ENCODE measurements around the gene SPI1.

The SPI1 gene

GRCh38 chr11:47348131-47348802 lies 30.1 kb downstream of the SPI1 start:
- POLR2A ChIA-PET: no interaction called here
- CTCF ChIA-PET: interaction anchor here (0.5 to 1.7 kb wide), 4 partner anchors 21 to 98 kb away, joined by 3 to 5 read pairs (median 4); no protein-coding TSS in a partner anchor

GRCh38 chr11:47347137-47347536 lies 31.2 kb downstream of the SPI1 start:
- POLR2A ChIA-PET: no interaction called here
- TF ChIP-seq ZNF114 (tag by site-specific recombination; IDR thresholded peaks at IDR 0.05) (no peak), ZNF221 (tag by site-specific recombination; IDR thresholded peaks at IDR 0.05; ENCODE audit: borderline replicate concordance) (no peak), REPIN1 (tag by site-specific recombination; IDR thresholded peaks at IDR 0.05; ENCODE audit: low read depth) (no peak), ZBTB49 (tag by site-specific recombination; IDR thresholded peaks at IDR 0.05; ENCODE audit: low read depth) (no peak), ZNF449 (tag by site-specific recombination; IDR thresholded peaks at IDR 0.05) (no peak), ZNF610 (tag by site-specific recombination; IDR thresholded peaks at IDR 0.05; ENCODE audit: borderline replicate concordance) (no peak), SP7 (tag by site-specific recombination; IDR thresholded peaks at IDR 0.05) (no peak), ZBTB1 (tag by site-specific recombination; IDR thresholded peaks at IDR 0.05) (no peak), SETDB1 (IDR thresholded peaks at IDR 0.05; ENCODE audit: insufficient read length, low read length) (no peak), KLF16 (tag by site-specific recombination; IDR thresholded peaks at IDR 0.05) (no peak), PRDM4 (tag by site-specific recombination; IDR thresholded peaks at IDR 0.05) (no peak)
- CTCF ChIA-PET: interaction anchor here (0.8 to 1.5 kb wide), 3 partner anchors 8 to 88 kb away, joined by 3 to 6 read pairs (median 3); no protein-coding TSS in a partner anchor
- H3K36me3 ChIP-seq (ENCODE audit: control insufficient read depth in 2 of 2, insufficient read depth in 1 of 2, low read length in 2 of 2): no peaks in the 10 kb centered on the region
- H3K27ac ChIP-seq (ENCODE audit: extremely low read depth, low read depth, low read length): no peak overlapping the region
- no peaks in the 10 kb centered on the region for H3K9me3 ChIP-seq (ENCODE audit: control insufficient read depth, insufficient read depth, low read depth, low read length)
- H3K4me3 ChIP-seq (ENCODE audit: low read depth, low read length): no peak overlapping the region
- H3K4me1 ChIP-seq (ENCODE audit: control insufficient read depth, insufficient read depth, low read length): no peaks in the 10 kb centered on the region

More at GRCh38 chr11:47348131-47348802, 30.1 kb downstream of the SPI1 start:
- Histone ChIP-seq H3K27ac (ENCODE audit: extremely low read depth, low read depth, low read length) (no peak overlapping the region), H3K36me3 (ENCODE audit: control insufficient read depth in 2 of 2, insufficient read depth in 1 of 2, low read length in 2 of 2) (no peaks in the 10 kb centered on the region), H3K4me3 (ENCODE audit: low read depth, low read length) (no peak overlapping the region), H3K9me3 (ENCODE audit: control insufficient read depth, insufficient read depth, low read depth, low read length) (no peaks in the 10 kb centered on the region), H3K4me1 (ENCODE audit: control insufficient read depth, insufficient read depth, low read length) (no peaks in the 10 kb centered on the region)
- TF ChIP-seq ZBTB8A (tag by site-specific recombination; IDR thresholded peaks at IDR 0.05) (no peak), ZNF747 (tag by site-specific recombination; IDR thresholded peaks at IDR 0.05) (no peak), ZBTB1 (tag by site-specific recombination; IDR thresholded peaks at IDR 0.05) (no peak), SP2 (tag by site-specific recombination; IDR thresholded peaks at IDR 0.05) (no peak), ZNF76 (tag by site-specific recombination; IDR thresholded peaks at IDR 0.05; ENCODE audit: borderline replicate concordance, low read depth) (no peak), PRDM4 (tag by site-specific recombination; IDR thresholded peaks at IDR 0.05) (no peak), ZNF639 (tag by site-specific recombination; IDR thresholded peaks at IDR 0.05) (no peak)

Data from HEK293 (cell line).